GM12873 (cell line): Measurements from ENCODE around the gene SAFB.

Experiments
- CTCF ChIP-seq: IDR thresholded peaks from 2 replicates; pipeline ENCODE4 v1.5.1; 2012; ENCODE audit warnings: low read depth, mild to moderate bottlenecking, moderate library complexity, low read length, control low read depth; ENCODE audit not compliant: insufficient read depth; ENCODE audit errors: missing control alignments

The SAFB gene

GRCh38 chr19:5654931-5655330 lies 32.0 kb downstream of the SAFB start:
- TF ChIP-seq CTCF = no peak

- TF ChIP-seq CTCF = no peak
Measured at GRCh38 chr19:5655412-5655811, 32.5 kb downstream of the SAFB start.

- TF ChIP-seq CTCF = no peak
Measured at GRCh38 chr19:5661483-5661882, 38.6 kb downstream of the SAFB start.

GRCh38 chr19:5663904-5664303 lies 41.0 kb downstream of the SAFB start:
- no peak for TF ChIP-seq CTCF

GRCh38 chr19:5664515-5664914 lies 41.6 kb downstream of the SAFB start:
- no peak for TF ChIP-seq CTCF

- TF ChIP-seq CTCF = peak; percentile 22
Measured at GRCh38 chr19:5665781-5666513, 43.1 kb downstream of the SAFB start.

- TF ChIP-seq CTCF = no peak
Measured at GRCh38 chr19:5666921-5667610, 44.2 kb downstream of the SAFB start.
